Colonic mucosa (tissue), 4 donors: ENCODE data around the gene PUSL1. TPM values are rescaled to one million over a fixed set of nuclear protein-coding genes. Genes with fewer than 3 reads are reported as not detected.

ENCODE experiments used
- DNase-seq: peaks from one replicate; pipeline ENCODE4 v3.0.0-alpha.2; 2020
- H3K27ac ChIP-seq: fragments of 200-600 bp; one replicate; pipeline ENCODE4 v1.8.0; 2021
- H3K27me3 ChIP-seq: fragments of 200-600 bp; one replicate; pipeline ENCODE4 v1.8.0; 2021
- H3K36me3 ChIP-seq: fragments of 200-600 bp; one replicate; pipeline ENCODE4 v1.8.0; 2021
- H3K4me1 ChIP-seq: fragments of 200-600 bp; one replicate; pipeline ENCODE4 v1.8.0; 2021; ENCODE audit warnings: mild to moderate bottlenecking
- H3K4me3 ChIP-seq: fragments of 200-600 bp; one replicate; pipeline ENCODE4 v1.8.0; 2021
- H3K9ac ChIP-seq, 2 donors: one replicate each; pipeline ENCODE4 v1.7.0; 2013; ENCODE audit warnings: control low read depth in 2 of 2, low read depth in 2 of 2, low read length in 2 of 2
- H3K9me3 ChIP-seq: fragments of 200-600 bp; one replicate; pipeline ENCODE4 v1.8.0; 2021
- intact Hi-C: fragments of 100-400 bp; cut with DNase I; formaldehyde crosslinking; loops from one replicate; pipeline ENCODE4 v1.14.1; 2022
- total RNA-seq, 2 donors: library from RNA; stranded (reverse); fragmentation: NEBNext Ultra II Directional in 1 of 2; extraction: Animal tissue kit (Norgen Biotek cat#: 25700) in 1 of 2; gene quantifications; one replicate each; pipeline ENCODE4 v1.2.1, GENCODE V29; 2021
- TF ChIP-seq, protein P1 (sequence below): fragments of 200-600 bp; IDR thresholded peaks from one replicate; pipeline ENCODE4 v1.8.0; 2022; ENCODE audit warnings: antibody characterized with exemption, mild to moderate bottlenecking
- donor health status: healthy.
- donor health status: DM: no; HTN: no; CAD: no.
- donor health status: DM: no; HTN: no; CAD: no.

PUSL1 gene
- total RNA-seq, 2 donors from 2014 or later, result 14.3 to 35.8 TPM

DNA sequence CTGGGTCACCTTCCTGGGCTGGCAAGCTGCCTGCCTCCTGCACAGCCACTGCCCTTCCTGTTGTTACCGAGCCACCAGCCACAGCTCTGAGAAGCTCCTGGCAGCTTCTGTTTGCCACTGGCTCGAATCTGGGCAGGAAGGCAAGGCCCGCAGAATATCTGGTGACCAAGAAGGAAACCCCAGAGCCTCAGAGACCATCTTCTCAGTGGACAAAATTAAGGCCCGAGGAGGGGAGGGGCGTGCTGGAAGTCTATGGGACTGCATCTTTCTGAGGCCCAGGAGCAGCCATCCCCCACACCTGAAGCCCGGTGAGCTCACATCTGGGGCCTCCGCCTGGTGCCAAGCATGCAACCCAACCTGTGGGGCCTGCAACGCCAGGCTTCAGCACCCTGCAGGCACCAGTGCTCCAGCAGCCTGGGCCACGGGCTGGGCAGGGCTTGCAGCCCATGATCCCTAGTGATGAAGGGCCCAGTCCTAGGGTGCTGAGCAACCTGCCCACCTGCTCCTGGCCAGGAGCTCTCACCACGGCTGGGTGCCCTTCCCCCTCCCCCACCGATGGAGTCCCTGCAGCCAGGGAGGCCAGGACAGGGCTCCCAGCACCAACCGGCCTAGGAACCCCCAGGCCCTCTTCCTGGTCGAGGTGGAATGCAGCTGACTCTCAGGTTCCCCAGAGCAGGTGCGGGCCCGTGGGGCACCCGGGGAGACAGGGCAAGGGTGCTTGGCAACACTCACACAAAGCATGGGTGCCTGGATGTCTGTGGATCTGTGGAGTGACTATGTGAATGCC is 17.1 kb downstream of the PUSL1 start:
- peak; percentile 58 for DNase-seq
- H3K4me1 ChIP-seq, result peaks cover 13% of the 10 kb centered on the region

DNA sequence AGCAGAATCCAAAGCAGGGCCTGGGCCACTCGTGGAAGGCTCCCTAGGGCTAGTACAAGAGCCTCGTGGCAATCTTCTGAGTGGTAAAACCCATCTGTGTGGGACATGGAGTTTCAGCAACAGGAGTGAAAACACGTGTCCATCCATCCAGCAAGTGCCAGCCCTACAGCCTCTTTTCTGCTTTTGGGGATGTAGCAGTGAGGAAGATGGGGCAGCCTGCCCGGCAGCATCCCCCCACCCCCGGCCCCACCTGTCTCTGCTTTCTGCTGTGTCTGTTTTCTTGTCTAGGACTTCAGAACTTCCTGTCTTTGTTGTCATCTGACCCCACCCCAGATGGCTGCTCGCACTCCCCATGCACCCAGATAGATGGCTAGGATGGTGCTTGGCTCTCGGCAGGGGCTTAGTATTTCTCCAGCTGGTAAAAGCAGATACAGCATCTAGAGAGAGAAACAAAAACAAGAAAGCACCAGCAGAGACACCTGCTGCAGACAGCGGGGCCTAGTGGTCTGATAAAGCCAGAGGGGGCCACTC is 17.7 kb downstream of the PUSL1 start:
- Histone ChIP-seq H3K4me3 (peak overlapping the region; percentile 99), H3K4me1 (peaks cover 13% of the 10 kb centered on the region), H3K27me3 (no peaks in the 10 kb centered on the region), H3K36me3 (no peaks in the 10 kb centered on the region), H3K27ac (no peak overlapping the region), H3K9me3 (no peaks in the 10 kb centered on the region), H3K9ac (peak overlapping the region; percentile 89 to 99)
- intact Hi-C loops, result no loop called here
- TF ChIP-seq, protein P1, sequence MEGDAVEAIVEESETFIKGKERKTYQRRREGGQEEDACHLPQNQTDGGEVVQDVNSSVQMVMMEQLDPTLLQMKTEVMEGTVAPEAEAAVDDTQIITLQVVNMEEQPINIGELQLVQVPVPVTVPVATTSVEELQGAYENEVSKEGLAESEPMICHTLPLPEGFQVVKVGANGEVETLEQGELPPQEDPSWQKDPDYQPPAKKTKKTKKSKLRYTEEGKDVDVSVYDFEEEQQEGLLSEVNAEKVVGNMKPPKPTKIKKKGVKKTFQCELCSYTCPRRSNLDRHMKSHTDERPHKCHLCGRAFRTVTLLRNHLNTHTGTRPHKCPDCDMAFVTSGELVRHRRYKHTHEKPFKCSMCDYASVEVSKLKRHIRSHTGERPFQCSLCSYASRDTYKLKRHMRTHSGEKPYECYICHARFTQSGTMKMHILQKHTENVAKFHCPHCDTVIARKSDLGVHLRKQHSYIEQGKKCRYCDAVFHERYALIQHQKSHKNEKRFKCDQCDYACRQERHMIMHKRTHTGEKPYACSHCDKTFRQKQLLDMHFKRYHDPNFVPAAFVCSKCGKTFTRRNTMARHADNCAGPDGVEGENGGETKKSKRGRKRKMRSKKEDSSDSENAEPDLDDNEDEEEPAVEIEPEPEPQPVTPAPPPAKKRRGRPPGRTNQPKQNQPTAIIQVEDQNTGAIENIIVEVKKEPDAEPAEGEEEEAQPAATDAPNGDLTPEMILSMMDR, result no peak
- no peak for DNase-seq

More for the DNA sequence above, 17.1 kb downstream of the PUSL1 start:
- TF ChIP-seq, protein P1, result no peak
- H3K27me3 ChIP-seq, result no peaks in the 10 kb centered on the region
- H3K27ac ChIP-seq, result peak overlapping the region; percentile 88
- intact Hi-C loops, result no loop called here
- H3K4me3 ChIP-seq, result peak overlapping the region; percentile 99
- H3K9ac ChIP-seq, result peak overlapping the region; percentile 89 to 99
- H3K36me3 ChIP-seq, result no peaks in the 10 kb centered on the region
- H3K9me3 ChIP-seq, result no peaks in the 10 kb centered on the region

DNA sequence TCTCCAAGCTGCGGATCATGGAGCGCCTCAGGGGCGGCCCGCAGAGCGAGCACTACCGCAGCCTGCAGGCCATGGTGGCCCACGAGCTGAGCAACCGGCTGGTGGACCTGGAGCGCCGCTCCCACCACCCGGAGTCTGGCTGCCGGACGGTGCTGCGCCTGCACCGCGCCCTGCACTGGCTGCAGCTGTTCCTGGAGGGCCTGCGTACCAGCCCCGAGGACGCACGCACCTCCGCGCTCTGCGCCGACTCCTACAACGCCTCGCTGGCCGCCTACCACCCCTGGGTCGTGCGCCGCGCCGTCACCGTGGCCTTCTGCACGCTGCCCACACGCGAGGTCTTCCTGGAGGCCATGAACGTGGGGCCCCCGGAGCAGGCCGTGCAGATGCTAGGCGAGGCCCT is 18.9 kb downstream of the PUSL1 start:
- DNase-seq, result no peak
- Histone ChIP-seq H3K9me3 (no peaks in the 10 kb centered on the region), H3K27ac (no peak overlapping the region), H3K27me3 (no peaks in the 10 kb centered on the region), H3K9ac (no peak overlapping the region), H3K4me1 (peaks cover 13% of the 10 kb centered on the region), H3K36me3 (no peaks in the 10 kb centered on the region), H3K4me3 (no peak overlapping the region)
- intact Hi-C loops, result no loop called here
- TF ChIP-seq, protein P1, result no peak

DNA sequence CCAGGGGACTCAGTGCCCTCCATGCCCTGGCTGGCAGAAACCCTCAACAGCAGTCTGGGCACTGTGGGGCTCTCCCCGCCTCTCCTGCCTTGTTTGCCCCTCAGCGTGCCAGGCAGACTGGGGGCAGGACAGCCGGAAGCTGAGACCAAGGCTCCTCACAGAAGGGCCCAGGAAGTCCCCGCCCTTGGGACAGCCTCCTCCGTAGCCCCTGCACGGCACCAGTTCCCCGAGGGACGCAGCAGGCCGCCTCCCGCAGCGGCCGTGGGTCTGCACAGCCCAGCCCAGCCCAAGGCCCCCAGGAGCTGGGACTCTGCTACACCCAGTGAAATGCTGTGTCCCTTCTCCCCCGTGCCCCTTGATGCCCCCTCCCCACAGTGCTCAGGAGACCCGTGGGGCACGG is 19.9 kb downstream of the PUSL1 start:
- Histone ChIP-seq H3K4me3 (no peak overlapping the region), H3K9ac (no peak overlapping the region), H3K27me3 (no peaks in the 10 kb centered on the region), H3K4me1 (peaks cover 10% of the 10 kb centered on the region), H3K9me3 (no peaks in the 10 kb centered on the region), H3K27ac (no peak overlapping the region), H3K36me3 (no peaks in the 10 kb centered on the region)
- intact Hi-C loops, result no loop called here
- no peak for DNase-seq
- TF ChIP-seq, protein P1, result no peak

DNA sequence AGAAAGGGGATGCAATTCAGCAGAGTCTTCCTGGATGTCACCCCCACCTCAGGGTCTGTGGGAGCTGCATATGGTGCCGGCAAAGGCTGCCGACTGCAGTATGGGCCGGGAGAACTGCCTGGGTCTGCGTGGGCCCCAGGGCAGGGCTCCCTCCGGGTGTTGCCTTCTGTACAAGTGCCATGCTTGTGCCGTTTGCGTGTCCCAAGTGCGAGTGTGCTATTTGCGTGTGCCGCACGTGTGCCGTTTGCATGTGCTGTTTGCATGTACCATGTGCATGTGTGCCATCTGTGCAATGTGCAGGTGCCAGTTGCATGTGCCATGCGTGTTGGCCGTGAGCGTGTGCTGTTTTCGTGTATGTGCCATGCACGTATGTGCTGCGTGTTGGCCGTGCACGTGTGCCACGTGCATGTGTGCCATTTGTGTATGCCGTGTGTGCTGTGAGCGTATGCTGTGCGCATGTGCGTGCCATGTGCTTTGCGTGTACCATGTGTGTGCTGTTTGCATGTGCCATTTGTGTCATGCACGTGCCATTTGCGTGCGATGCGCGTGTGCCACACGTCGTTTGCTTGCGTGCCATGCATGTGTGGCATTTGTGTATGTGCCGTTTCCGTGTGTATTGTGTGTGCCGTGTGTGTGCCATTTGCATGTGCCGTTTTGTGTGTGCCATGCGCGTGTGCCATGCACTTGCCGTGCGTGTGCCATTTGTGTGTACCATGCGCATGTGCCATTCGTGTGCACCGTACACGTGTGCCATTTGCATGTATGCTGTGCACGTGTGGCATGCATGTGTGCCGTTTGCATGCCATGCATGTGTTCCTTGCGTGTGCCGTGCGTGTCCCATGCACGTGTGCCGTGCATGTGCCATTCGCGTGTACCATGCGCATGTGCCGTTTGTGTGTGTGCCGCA is 21.2 kb downstream of the PUSL1 start:
- TF ChIP-seq, protein P1, result no peak
- H3K4me1 ChIP-seq, result peaks cover 8% of the 10 kb centered on the region
- no peak for DNase-seq
- no peak overlapping the region for H3K27ac ChIP-seq
- intact Hi-C loops, result no loop called here
- no peak overlapping the region for H3K9ac ChIP-seq
- no peaks in the 10 kb centered on the region for H3K36me3 ChIP-seq
- H3K27me3 ChIP-seq, result no peaks in the 10 kb centered on the region
- no peak overlapping the region for H3K4me3 ChIP-seq
- no peaks in the 10 kb centered on the region for H3K9me3 ChIP-seq
